Activated naive CD4-positive, alpha-beta T cell treated with anti-CD3 and anti-CD28 coated beads, Interleukin-2, amount 50 U/mL, for 72 hours (primary cell): ENCODE results near the gene ZNF506. TPM values are rescaled to one million over a fixed set of nuclear protein-coding genes. Genes with fewer than 3 reads are reported as not detected.
A peak's percentile ranks its signal among the peaks of the same experiment; 100 is the strongest.
"Not testable (repeated sequence)": the region's sequence is repeated elsewhere in the genome, so short reads cannot be mapped to it uniquely, and the experiment has no call there.

Source experiments
- ATAC-seq, 2 donors: fragments of 150-1000 bp; cut with Tn5 transposase; 2 replicates each; pipeline ENCODE4 v1.10.0; 2021; ENCODE audit warnings: mild to moderate bottlenecking in 2 of 2, moderate library complexity in 2 of 2
- DNase-seq, 2 donors: peaks; one replicate each; pipeline ENCODE4 v3.0.0; 2021 to 2022; ENCODE audit warnings: low spot score in 2 of 2
- H3K27ac Mint-ChIP-seq, 2 donors: one replicate each; pipeline ENCODE4 v1.8.0; 2022; ENCODE audit warnings: mild to moderate bottlenecking in 2 of 2, mixed read lengths in 2 of 2
- H3K36me3 Mint-ChIP-seq, 2 donors: one replicate each; pipeline ENCODE4 v1.8.0; 2022; ENCODE audit warnings: mixed read lengths in 2 of 2
- H3K9me3 Mint-ChIP-seq, 2 donors: one replicate each; pipeline ENCODE4 v1.8.0; 2022; ENCODE audit warnings: mixed read lengths in 2 of 2
- total RNA-seq, 2 donors: library from RNA; stranded (reverse); gene quantifications; one replicate each; pipeline ENCODE4 v1.2.3, GENCODE V29; 2022

ZNF506 gene
- total RNA-seq, 2 donors from 2014 or later = 31.7 to 36.2 TPM

DNA sequence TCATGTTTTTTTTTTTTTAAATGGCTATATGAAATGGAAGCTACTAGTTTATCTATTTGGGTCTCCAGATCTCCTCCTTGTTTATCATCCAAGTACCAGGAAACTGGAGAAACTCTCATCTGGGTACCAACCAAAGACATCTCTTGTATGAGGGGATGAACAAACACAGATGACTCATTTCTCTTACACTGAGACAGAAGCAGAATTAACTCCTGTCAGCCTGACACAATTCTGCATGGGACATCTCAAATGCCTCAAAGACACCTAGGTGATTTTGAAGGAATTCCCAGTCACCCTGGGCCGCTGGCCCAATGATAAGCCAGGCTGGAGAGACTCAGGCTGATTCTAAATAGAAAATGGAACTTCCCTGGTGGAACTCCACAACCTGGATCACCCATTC, 9.6 kb downstream of the ZNF506 start:
- peak; percentile 51 to 71 for ATAC-seq

GRCh38 chr19:19805480-19805879, 16.1 kb downstream of the ZNF506 start:
- H3K27ac Mint-ChIP-seq = peak overlapping the region in 1 of 2 donors; percentile 30

More for the DNA sequence above, 9.6 kb downstream of the ZNF506 start:
- not testable (repeated sequence) for DNase-seq
- peaks cover 4 to 15% of the 10 kb centered on the region in 2 donors for H3K9me3 Mint-ChIP-seq
- peak overlapping the region in 1 of 2 donors; percentile 48 for H3K27ac Mint-ChIP-seq
- peaks cover 31 to 85% of the 10 kb centered on the region in 2 donors for H3K36me3 Mint-ChIP-seq

GRCh38 chr19:19788015-19788414, 33.5 kb downstream of the ZNF506 start:
- Mint-ChIP-seq H3K36me3 (peaks cover 42 to 83% of the 10 kb centered on the region in 2 donors), H3K27ac (no peak overlapping the region), H3K9me3 (peaks cover 0 to 19% of the 10 kb centered on the region in 2 donors)
- ATAC-seq = peak in 1 of 2 donors; percentile 70
- no peak for DNase-seq

More at GRCh38 chr19:19805480-19805879, 16.1 kb downstream of the ZNF506 start:
- DNase-seq (no peak), ATAC-seq (peak in 1 of 2 donors; percentile 57)
- Mint-ChIP-seq H3K9me3 (peaks cover 0 to 10% of the 10 kb centered on the region in 2 donors), H3K36me3 (peaks cover 30 to 82% of the 10 kb centered on the region in 2 donors)

DNA sequence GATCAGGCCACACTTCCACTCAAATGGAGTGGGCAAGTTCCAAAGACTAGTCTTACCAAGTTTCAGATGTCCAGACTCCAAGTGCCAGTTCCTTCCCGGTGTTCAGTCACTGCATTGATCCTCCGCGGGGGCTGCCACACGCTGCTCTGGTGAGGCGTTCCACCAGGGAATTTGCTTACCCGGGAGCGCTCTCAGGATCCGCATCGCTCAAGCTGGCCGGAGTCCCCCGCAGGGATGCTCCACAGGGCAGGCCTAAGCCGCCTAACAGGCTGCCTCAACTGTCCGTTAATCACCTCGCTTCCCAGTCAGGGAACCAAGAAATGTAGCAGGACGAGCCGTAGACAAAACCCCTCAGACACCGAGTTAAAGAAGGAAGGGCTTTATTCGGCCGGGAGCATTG, 36.1 kb downstream of the ZNF506 start:
- Mint-ChIP-seq H3K27ac (peak overlapping the region in 1 of 2 donors; percentile 72), H3K9me3 (peaks cover 0 to 31% of the 10 kb centered on the region in 2 donors), H3K36me3 (peaks cover 42 to 94% of the 10 kb centered on the region in 2 donors)
- DNase-seq, ATAC-seq: not testable (repeated sequence)

DNA sequence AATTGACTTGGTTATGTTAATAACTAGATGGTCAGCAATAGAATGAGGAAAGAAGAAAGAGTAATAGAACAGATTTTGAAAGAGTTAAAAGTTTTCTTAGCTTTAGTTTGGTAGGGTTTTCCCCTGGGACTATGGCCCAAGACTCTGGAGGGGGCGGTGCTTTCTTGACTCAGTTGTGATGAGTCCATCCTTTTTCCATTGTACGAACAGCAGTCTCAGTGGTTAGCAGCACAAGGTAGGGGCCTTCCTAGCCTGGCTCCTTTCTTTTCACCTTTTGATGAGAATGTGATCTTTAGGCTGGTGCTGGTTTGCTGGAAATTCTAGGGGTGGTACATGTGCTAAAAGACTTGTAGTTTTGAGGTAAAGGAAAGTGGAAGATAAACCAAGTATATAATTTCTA, 38.8 kb downstream of the ZNF506 start:
- peak in 1 of 2 donors; percentile 64 for DNase-seq
- H3K27ac Mint-ChIP-seq = peak overlapping the region; percentile 2 to 72

GRCh38 chr19:19781791-19782190, 39.8 kb downstream of the ZNF506 start:
- ATAC-seq, DNase-seq: not testable (repeated sequence)
- peaks cover 56 to 90% of the 10 kb centered on the region in 2 donors for H3K36me3 Mint-ChIP-seq
- H3K9me3 Mint-ChIP-seq = peaks cover 6 to 35% of the 10 kb centered on the region in 2 donors
- peak overlapping the region in 1 of 2 donors; percentile 72 for H3K27ac Mint-ChIP-seq

More for the DNA sequence above, 38.8 kb downstream of the ZNF506 start:
- peak; percentile 44 to 81 for ATAC-seq
- H3K9me3 Mint-ChIP-seq = peaks cover 6 to 35% of the 10 kb centered on the region in 2 donors
- H3K36me3 Mint-ChIP-seq = peaks cover 52 to 95% of the 10 kb centered on the region in 2 donors

DNA sequence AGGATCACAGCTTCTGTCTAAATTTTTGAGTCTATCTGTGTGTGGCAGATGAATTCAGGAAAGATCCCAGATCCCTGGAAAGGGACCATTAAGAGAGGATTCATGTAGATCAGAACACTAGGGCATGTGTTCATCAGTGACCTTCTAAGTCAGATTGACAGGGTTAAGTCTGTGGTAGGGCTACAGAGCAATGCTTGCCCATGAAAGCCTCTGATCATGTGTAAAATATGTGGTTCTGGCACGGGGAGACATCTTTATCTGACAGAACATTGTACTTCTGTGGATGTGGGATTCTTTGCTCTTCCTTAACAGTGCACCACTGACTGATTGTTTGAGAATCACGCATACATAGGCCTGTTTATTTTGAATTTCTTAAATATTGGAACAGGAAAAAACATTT, 42.9 kb downstream of the ZNF506 start:
- ATAC-seq (no peak), DNase-seq (no peak)
- Mint-ChIP-seq H3K27ac (peak overlapping the region; percentile 82 to 92), H3K36me3 (peaks cover 37 to 59% of the 10 kb centered on the region in 2 donors), H3K9me3 (peaks cover 6 to 22% of the 10 kb centered on the region in 2 donors)

GRCh38 chr19:19777692-19778091, 43.9 kb downstream of the ZNF506 start:
- ATAC-seq = no peak
- peaks cover 37 to 51% of the 10 kb centered on the region in 2 donors for H3K36me3 Mint-ChIP-seq
- H3K27ac Mint-ChIP-seq = peak overlapping the region; percentile 74 to 92
- peaks cover 6 to 18% of the 10 kb centered on the region in 2 donors for H3K9me3 Mint-ChIP-seq
- no peak for DNase-seq

- DNase-seq (peak; percentile 88 to 95), ATAC-seq (peak; percentile 99 to 100)
- peaks cover 6 to 9% of the 10 kb centered on the region in 2 donors for H3K9me3 Mint-ChIP-seq
- H3K36me3 Mint-ChIP-seq = peaks cover 37 to 40% of the 10 kb centered on the region in 2 donors
- H3K27ac Mint-ChIP-seq = peak overlapping the region; percentile 92 to 95
Measured at GRCh38 chr19:19776206-19777008, 45.1 kb downstream of the ZNF506 start.

DNA sequence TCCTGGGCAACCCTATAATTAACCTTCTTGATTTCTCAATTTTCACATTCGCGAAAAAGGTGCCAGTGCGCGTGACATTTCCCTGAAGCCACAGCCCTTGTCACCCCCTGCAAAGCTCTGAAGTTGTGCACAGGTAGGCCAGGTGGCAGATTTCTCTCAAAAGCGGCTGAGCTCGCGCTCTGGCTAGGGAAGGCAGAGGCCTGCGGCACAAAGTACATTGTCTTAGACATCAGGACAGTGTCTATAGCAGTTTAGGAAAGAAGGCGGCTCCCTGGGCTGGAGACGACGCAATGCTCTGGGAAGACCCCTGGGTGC, 45.7 kb downstream of the ZNF506 start:
- ATAC-seq (peak; percentile 6 to 27), DNase-seq (no peak)
- peak overlapping the region; percentile 92 to 95 for H3K27ac Mint-ChIP-seq
- peaks cover 37% of the 10 kb centered on the region in 2 donors for H3K36me3 Mint-ChIP-seq
- peaks cover 6 to 9% of the 10 kb centered on the region in 2 donors for H3K9me3 Mint-ChIP-seq

DNA sequence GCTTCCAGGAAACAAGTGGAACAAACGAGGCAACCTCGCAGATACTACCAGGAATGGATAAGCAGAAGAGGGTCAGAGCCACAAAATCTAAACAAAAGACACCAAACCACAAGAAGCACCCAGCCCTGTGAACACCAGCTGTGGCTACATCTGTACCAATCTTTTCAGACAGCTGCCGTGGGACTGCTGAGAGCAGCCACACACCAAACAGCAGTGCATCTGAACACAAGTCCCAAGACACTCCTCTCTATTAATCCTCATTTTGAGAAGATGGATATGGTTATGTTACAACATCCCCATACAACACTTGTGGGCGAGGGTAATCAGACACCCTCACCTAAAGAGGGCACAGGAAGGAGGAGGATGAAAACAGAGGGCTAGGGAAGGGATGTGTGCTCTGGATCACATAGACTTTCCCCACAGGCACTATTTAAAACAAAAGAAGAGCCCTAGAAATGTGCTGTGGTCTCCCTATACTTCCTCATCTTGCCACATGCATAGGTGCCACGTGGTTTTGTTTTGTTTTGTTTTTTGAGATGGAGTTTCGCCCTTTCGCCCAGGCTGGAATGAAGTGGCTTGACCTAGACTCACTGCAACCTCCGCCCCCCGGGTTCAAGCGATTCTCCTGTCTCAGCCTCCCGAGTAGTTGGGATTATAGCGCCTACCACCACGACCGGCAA, 47.1 kb downstream of the ZNF506 start:
- H3K27ac Mint-ChIP-seq = peak overlapping the region in 1 of 2 donors; percentile 29
- ATAC-seq (no peak), DNase-seq (no peak)
- H3K9me3 Mint-ChIP-seq = peaks cover 6 to 9% of the 10 kb centered on the region in 2 donors
- peaks cover 23 to 35% of the 10 kb centered on the region in 2 donors for H3K36me3 Mint-ChIP-seq

DNA sequence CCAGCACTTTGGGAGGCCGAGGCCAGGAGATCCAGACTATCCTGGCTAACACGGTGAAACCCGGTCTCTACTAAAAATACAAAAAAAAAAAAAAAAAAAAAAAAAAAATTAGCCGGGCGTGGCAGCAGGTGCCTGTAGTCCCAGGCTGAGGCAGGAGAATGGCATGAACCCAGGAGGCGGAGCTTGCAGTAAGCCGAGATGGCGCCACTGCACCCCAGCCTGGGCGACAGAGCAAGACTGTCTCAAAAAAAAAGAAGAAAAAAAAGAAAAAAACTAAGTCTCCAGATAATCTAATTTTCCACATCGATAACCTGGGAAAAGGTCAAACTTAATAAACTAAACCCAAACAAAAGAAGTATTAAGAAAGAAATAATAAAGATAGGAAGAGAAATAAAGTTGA, 49.6 kb downstream of the ZNF506 start:
- not testable (repeated sequence) for ATAC-seq, H3K27ac Mint-ChIP-seq, H3K9me3 Mint-ChIP-seq, DNase-seq
- peaks cover 4 to 11% of the 10 kb centered on the region in 2 donors for H3K36me3 Mint-ChIP-seq

DNA sequence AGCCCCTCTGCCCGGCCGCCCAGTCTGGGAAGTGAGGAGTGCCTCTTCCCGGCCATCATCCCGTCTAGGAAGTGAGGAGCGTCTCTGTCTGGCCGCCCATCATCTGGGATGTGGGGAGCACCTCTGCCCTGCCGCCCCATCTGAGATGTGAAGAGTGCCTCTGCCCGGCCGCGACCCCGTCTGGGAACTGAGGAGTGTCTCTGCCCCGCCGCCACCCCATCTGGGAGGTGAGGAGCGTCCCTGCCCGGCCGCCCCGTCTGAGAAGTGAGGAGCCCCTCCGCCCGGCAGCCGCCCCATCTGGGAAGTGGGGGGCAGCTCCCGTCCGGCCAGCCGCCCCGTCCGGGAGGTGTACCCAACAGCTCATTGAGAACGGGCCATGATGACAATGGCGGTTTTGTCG, 51.6 kb downstream of the ZNF506 start:
- H3K36me3 Mint-ChIP-seq, DNase-seq, ATAC-seq, H3K27ac Mint-ChIP-seq, H3K9me3 Mint-ChIP-seq: not testable (repeated sequence)

GRCh38 chr19:19758164-19758563, 63.4 kb downstream of the ZNF506 start:
- H3K9me3 Mint-ChIP-seq = no peaks in the 10 kb centered on the region
- H3K36me3 Mint-ChIP-seq = no peaks in the 10 kb centered on the region
- DNase-seq (no peak), ATAC-seq (no peak)
- no peak overlapping the region for H3K27ac Mint-ChIP-seq

DNA sequence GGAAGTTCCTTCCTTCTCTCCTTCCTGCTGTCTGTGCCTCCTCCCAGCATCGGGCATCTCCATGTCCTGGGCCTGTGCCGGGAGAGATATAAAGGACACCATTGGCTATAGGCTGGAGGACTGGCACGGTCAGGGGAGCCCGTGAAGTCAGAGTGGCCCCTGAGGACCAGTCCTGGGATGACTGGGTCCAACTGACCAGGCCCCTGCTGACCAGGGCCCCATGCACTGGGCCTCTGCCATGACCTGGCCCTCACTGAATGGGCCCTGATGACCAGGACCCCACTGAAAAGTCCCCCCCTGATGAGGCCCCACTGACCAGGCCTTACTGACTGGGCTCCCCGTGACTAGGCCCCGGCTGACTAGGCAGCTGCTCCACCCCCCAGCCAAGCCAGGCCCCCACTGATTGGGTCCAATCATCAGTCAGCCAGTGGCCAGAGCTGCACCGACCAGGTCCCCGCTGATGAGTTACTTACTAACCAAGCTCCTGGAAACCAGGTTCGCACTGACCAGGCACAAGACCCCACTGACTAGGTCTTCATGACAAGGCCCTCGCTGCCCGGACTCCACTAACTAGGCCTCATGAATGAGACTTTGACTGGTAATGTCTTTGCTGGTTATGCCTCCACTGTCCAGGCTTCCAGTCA, 68.7 kb downstream of the ZNF506 start:
- ATAC-seq (no peak), DNase-seq (no peak)
- Mint-ChIP-seq H3K36me3 (no peaks in the 10 kb centered on the region), H3K9me3 (no peaks in the 10 kb centered on the region), H3K27ac (no peak overlapping the region)

- no peaks in the 10 kb centered on the region for H3K9me3 Mint-ChIP-seq
- H3K36me3 Mint-ChIP-seq = no peaks in the 10 kb centered on the region
- DNase-seq (no peak), ATAC-seq (no peak)
- no peak overlapping the region for H3K27ac Mint-ChIP-seq
Measured at GRCh38 chr19:19751846-19752245, 69.7 kb downstream of the ZNF506 start.
